K562 (cell line): ENCODE results near the gene PPP1R13B. TPM values are rescaled to one million over a fixed set of nuclear protein-coding genes. Genes with fewer than 3 reads are reported as not detected.

ENCODE experiments used
- ARID3B ChIP-seq: fragments of 250-450 bp; sonication (Bioruptor Pico); IDR thresholded peaks from 2 replicates; pipeline ENCODE4 v1.4.0; 2020; ENCODE audit warnings: borderline replicate concordance
- ARID4B ChIP-seq: sonication (generic); formaldehyde crosslinking; IDR thresholded peaks from 2 replicates; pipeline ENCODE4 v1.8.0; 2022; ENCODE audit warnings: mild to moderate bottlenecking, missing genetic modification reagents
- CBX1 ChIP-seq: sonication (generic); IDR thresholded peaks from 2 replicates; pipeline ENCODE4 v1.6.1; 2016; ENCODE audit warnings: antibody characterized with exemption, low read depth, mild to moderate bottlenecking
- CREBBP ChIP-seq: IDR thresholded peaks from one replicate; pipeline ENCODE4 v1.6.1; 2012; ENCODE audit warnings: low read depth, mild to moderate bottlenecking, control low read depth, inconsistent platforms, low read length
- CXXC5 ChIP-seq: fragments of 250-450 bp; sonication (Bioruptor Pico); IDR thresholded peaks from 2 replicates; pipeline ENCODE4 v1.8.0; 2022; ENCODE audit warnings: inconsistent platforms, mild to moderate bottlenecking, moderate library complexity
- DACH1 ChIP-seq: fragments of 450-650 bp; IDR thresholded peaks from 2 replicates; pipeline ENCODE4 v1.6.1; 2018; ENCODE audit not compliant: partially characterized antibody
- EGR1 ChIP-seq: fragments of 450-650 bp; conservative IDR thresholded peaks from 2 replicates; pipeline ENCODE4 v1.6.1; 2017; ENCODE audit warnings: mild to moderate bottlenecking
- GATAD2A ChIP-seq: fragments of 450-650 bp; IDR thresholded peaks from 2 replicates; pipeline ENCODE4 v1.6.1; 2017
- HNRNPLL ChIP-seq: fragments of 200-400 bp; formaldehyde crosslinking; IDR thresholded peaks from 2 replicates; pipeline ENCODE4 v1.6.1; 2017; ENCODE audit warnings: low read length, low read depth, mild to moderate bottlenecking; ENCODE audit not compliant: poor library complexity, severe bottlenecking
- IFI16 ChIP-seq: fragments of 250-450 bp; sonication (Bioruptor Pico); IDR thresholded peaks from 2 replicates; pipeline ENCODE4 v2.1.2; 2022; ENCODE audit warnings: mild to moderate bottlenecking, inconsistent platforms
- NRF1 ChIP-seq, 2 experiments: fragments of 450-650 bp; IDR thresholded peaks in 1 of 2; conservative IDR thresholded peaks in 1 of 2; 2 replicates each; pipeline ENCODE4 v1.6.1; 2014; ENCODE audit warnings: mild to moderate bottlenecking in 2 of 2
- POLR2G ChIP-seq: fragments of 200-400 bp; formaldehyde crosslinking; IDR thresholded peaks from 2 replicates; pipeline ENCODE4 v1.6.1; 2017; ENCODE audit warnings: low read depth, mild to moderate bottlenecking, antibody characterized with exemption, low read length, moderate library complexity
- ZNF707 ChIP-seq: fragments of 250-450 bp; sonication (Bioruptor Pico); conservative IDR thresholded peaks from 2 replicates; pipeline ENCODE4 v1.8.0; 2022; ENCODE audit warnings: inconsistent platforms, mild to moderate bottlenecking, moderate library complexity
- ZNF778 ChIP-seq: fragments of 450-650 bp; formaldehyde crosslinking; IDR thresholded peaks from 2 replicates; pipeline ENCODE4 v1.4.0; 2020; ENCODE audit warnings: mild to moderate bottlenecking, moderate library complexity
- polyA plus RNA-seq, 8 experiments: library from polyadenylated mRNA; depleted of rRNA in 4 of 8; stranded (reverse) in 5 of 8; unstranded in 3 of 8; fragments of >200 nt; fragmentation: Nextera tagmentation in 2 of 8; fragmentation: Illumina TruSeq in 1 of 8; extraction: Ambion mirVana in 2 of 8; extraction: Trizol in 1 of 8; gene quantifications; 2 replicates each; pipeline versions ENCODE4 v1.2.1 to v1.2.3, GENCODE V29; 2011 to 2014; ENCODE audit warnings: inconsistent platforms in 1 of 8, missing spikeins in 1 of 8
- total RNA-seq, 7 experiments: library from RNA; depleted of rRNA in 6 of 7; stranded (reverse); fragments of >200 nt in 6 of 7; fragmentation: Illumina TruSeq in 2 of 7; extraction: Trizol in 2 of 7; gene quantifications; 2 replicates each; pipeline versions ENCODE4 v1.2.1 to v1.2.3, GENCODE V29; 2011 to 2021; ENCODE audit warnings: low replicate concordance in 1 of 7
- TF ChIP-seq, protein P1 (sequence below): fragments of 250-450 bp; sonication (Bioruptor Pico); IDR thresholded peaks from 2 replicates; pipeline ENCODE4 v1.4.0; 2020; ENCODE audit warnings: mild to moderate bottlenecking
- TF ChIP-seq, protein P2 (sequence below): fragments of 200-800 bp; sonication (Bioruptor generic); IDR thresholded peaks from 2 replicates; pipeline ENCODE4 v1.6.1; 2017; ENCODE audit warnings: missing genetic modification characterization, missing compliant biosample characterization
- TF ChIP-seq, protein P3 (sequence below): sonication (generic); formaldehyde crosslinking; IDR thresholded peaks from 2 replicates; pipeline ENCODE4 v1.9.0; 2022; ENCODE audit warnings: mild to moderate bottlenecking, missing genetic modification reagents

Gene PPP1R13B
- total and polyA plus RNA-seq, 9 of the 15 experiments (the other 6 are each of a cell fraction or from before 2014, with no cell fraction given): 0.03 to 1.7 (median 0.15) TPM

DNA sequence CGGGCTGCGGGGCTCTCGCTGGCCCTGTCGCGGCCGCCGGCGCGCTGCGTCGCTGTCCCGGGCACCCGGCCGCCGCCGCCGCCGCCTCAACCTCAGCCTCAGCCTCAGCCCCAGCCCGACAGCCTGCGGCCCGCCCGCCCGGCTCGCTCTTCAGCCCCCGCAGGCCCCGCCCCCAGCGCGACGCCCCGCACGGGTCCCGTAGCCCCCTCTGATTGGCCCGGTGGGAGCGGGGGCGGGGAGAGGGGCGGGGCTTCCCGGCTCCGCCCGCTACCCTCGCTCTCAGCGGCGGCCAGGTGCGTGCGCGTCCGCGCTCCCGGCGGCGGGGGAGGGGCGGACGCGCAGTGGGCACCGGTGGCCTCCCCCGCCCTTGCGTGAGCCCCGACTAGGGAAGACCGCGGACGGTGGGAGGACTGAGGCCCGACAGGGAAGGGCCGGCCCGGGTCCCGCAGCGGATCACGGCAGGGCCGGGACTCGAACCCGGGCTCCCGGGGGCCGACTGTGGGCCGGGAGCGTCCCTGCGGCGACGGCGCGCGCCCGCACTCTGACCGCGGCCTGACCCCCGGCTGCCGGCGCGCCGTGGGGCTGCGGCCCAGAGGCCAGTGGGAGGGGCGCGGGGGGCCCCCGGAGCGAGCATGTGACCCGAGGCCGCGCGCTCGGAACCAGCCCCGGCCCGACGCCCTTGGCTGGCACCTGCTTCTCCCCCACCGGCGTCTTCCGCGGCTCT is at the start of gene PPP1R13B (continued):
- TF ChIP-seq, protein P1, sequence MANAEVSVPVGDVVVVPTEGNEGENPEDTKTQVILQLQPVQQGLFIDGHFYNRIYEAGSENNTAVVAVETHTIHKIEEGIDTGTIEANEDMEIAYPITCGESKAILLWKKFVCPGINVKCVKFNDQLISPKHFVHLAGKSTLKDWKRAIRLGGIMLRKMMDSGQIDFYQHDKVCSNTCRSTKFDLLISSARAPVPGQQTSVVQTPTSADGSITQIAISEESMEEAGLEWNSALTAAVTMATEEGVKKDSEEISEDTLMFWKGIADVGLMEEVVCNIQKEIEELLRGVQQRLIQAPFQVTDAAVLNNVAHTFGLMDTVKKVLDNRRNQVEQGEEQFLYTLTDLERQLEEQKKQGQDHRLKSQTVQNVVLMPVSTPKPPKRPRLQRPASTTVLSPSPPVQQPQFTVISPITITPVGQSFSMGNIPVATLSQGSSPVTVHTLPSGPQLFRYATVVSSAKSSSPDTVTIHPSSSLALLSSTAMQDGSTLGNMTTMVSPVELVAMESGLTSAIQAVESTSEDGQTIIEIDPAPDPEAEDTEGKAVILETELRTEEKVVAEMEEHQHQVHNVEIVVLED (CRISPR knock-in tag): peak; percentile 63
- TF ChIP-seq ARID3B (CRISPR knock-in tag) (no peak), CXXC5 (CRISPR knock-in tag) (peak; percentile 79), NRF1 (conservative IDR thresholded peaks at IDR 0.05 in 1 of 2, IDR thresholded peaks at IDR 0.05 in 1 of 2) (peak in 1 of 2 experiments; percentile 42; a peak in 2 of 4 replicates), EGR1 (peak; percentile 32; the same call in 1 of the 2 replicates), GATAD2A (no peak), DACH1 (no peak), CREBBP (no peak), ARID4B (CRISPR knock-in tag) (no peak), HNRNPLL (no peak), CBX1 (no peak), POLR2G (0 out of 2 replicates have a peak, but pooled peaks have one; percentile 37), IFI16 (CRISPR knock-in tag) (no peak), ZNF707 (CRISPR knock-in tag) (no peak), ZNF778 (CRISPR knock-in tag) (no peak)
- TF ChIP-seq, protein P2, sequence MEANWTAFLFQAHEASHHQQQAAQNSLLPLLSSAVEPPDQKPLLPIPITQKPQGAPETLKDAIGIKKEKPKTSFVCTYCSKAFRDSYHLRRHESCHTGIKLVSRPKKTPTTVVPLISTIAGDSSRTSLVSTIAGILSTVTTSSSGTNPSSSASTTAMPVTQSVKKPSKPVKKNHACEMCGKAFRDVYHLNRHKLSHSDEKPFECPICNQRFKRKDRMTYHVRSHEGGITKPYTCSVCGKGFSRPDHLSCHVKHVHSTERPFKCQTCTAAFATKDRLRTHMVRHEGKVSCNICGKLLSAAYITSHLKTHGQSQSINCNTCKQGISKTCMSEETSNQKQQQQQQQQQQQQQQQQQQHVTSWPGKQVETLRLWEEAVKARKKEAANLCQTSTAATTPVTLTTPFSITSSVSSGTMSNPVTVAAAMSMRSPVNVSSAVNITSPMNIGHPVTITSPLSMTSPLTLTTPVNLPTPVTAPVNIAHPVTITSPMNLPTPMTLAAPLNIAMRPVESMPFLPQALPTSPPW (CRISPR knock-in tag): peak; percentile 79
- TF ChIP-seq, protein P3, sequence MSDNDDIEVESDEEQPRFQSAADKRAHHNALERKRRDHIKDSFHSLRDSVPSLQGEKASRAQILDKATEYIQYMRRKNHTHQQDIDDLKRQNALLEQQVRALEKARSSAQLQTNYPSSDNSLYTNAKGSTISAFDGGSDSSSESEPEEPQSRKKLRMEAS (CRISPR knock-in tag): no peak
